Kidney epithelial cell (primary cell): ENCODE measurements around the gene DMRTB1. TPM values are rescaled to one million over a fixed set of nuclear protein-coding genes. Genes with fewer than 3 reads are reported as not detected.

Source experiments
- DNase-seq: peaks from one replicate; pipeline ENCODE4 v3.0.0-alpha.2; 2010; ENCODE audit warnings: low read depth
- H3K27me3 ChIP-seq: 2 replicates; pipeline ENCODE4 v1.6.0; 2011; ENCODE audit warnings: low read length; ENCODE audit not compliant: control insufficient read depth, insufficient read depth
- H3K36me3 ChIP-seq: 2 replicates; pipeline ENCODE4 v1.5.1; 2011; ENCODE audit warnings: low read length; ENCODE audit not compliant: control insufficient read depth, insufficient read depth
- H3K4me3 ChIP-seq: 2 replicates; pipeline ENCODE4 v1.5.1; 2011; ENCODE audit warnings: low read depth, mild to moderate bottlenecking, control low read depth, low read length
- total RNA-seq: library from RNA; depleted of rRNA; stranded (reverse); fragments of >200 nt; gene quantifications from 2 replicates; pipeline ENCODE4 v1.2.3, GENCODE V29; 2015
- TF ChIP-seq, protein P1 (sequence below): IDR thresholded peaks from 2 replicates; pipeline ENCODE4 v1.5.1; 2011; ENCODE audit warnings: mild to moderate bottlenecking, moderate library complexity, low read length, control low read depth, inconsistent platforms; ENCODE audit not compliant: insufficient read depth, poor library complexity, severe bottlenecking

DMRTB1 gene
- total RNA-seq, 1 donor from 2014 or later, result not detected

DNA sequence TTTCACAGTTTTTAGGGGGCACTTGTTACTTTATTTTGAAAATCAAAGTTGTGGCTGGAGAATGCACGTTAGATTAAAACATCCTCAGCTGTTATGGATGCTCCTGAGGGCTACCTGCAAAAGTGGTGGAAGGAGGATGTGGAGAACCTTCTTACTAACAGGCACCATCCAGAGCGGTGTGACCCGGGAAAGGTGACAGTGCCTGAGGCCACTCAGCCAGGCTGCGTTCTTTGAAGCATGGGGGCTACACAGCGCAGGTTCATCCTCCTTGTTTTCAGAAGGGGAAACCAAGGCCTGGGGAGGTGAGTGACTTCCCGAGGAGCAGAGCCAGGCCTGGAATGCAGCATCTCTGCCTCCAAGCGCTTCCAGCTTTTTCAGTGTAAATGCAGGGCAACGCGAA lies 24.0 kb downstream of the DMRTB1 start:
- TF ChIP-seq, protein P1, sequence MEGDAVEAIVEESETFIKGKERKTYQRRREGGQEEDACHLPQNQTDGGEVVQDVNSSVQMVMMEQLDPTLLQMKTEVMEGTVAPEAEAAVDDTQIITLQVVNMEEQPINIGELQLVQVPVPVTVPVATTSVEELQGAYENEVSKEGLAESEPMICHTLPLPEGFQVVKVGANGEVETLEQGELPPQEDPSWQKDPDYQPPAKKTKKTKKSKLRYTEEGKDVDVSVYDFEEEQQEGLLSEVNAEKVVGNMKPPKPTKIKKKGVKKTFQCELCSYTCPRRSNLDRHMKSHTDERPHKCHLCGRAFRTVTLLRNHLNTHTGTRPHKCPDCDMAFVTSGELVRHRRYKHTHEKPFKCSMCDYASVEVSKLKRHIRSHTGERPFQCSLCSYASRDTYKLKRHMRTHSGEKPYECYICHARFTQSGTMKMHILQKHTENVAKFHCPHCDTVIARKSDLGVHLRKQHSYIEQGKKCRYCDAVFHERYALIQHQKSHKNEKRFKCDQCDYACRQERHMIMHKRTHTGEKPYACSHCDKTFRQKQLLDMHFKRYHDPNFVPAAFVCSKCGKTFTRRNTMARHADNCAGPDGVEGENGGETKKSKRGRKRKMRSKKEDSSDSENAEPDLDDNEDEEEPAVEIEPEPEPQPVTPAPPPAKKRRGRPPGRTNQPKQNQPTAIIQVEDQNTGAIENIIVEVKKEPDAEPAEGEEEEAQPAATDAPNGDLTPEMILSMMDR, result no peak
- Histone ChIP-seq H3K27me3 (peaks cover 19% of the 10 kb centered on the region), H3K36me3 (no peaks in the 10 kb centered on the region), H3K4me3 (no peak overlapping the region)
- no peak for DNase-seq

DNA sequence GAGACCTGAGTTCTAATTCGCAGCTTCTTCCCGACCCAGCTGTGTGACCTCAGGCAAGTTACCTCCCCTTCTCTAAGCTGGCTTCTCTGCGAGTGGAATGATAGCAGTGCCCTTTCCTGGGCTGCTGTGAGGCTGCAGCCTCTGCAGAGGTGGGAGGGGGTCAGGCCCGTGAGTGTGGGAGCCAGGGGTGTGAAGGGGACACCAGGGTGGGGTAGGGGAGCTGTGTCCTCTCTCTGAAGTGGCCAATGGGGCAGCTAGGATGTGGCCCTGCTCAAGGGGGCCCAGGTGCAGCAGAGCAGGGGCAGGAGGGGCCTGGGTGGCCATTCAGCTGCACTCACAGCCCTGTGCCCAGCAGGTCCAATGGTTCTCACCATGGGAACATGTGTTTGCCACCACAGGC lies 24.5 kb downstream of the DMRTB1 start:
- Histone ChIP-seq H3K27me3 (peaks cover 16% of the 10 kb centered on the region), H3K4me3 (no peak overlapping the region), H3K36me3 (no peaks in the 10 kb centered on the region)
- DNase-seq, result no peak
- TF ChIP-seq, protein P1, result no peak

GRCh38 chr1:53484705-53485477 lies 25.7 kb downstream of the DMRTB1 start:
- Histone ChIP-seq H3K27me3 (peaks cover 16% of the 10 kb centered on the region), H3K4me3 (no peak overlapping the region), H3K36me3 (no peaks in the 10 kb centered on the region)
- TF ChIP-seq, protein P1, result no peak
- DNase-seq, result no peak

GRCh38 chr1:53485478-53486394 lies 26.5 kb downstream of the DMRTB1 start:
- DNase-seq, result peak; percentile 32
- TF ChIP-seq, protein P1, result peak; percentile 95
- H3K4me3 ChIP-seq, result no peak overlapping the region
- no peaks in the 10 kb centered on the region for H3K36me3 ChIP-seq
- peaks cover 17% of the 10 kb centered on the region for H3K27me3 ChIP-seq

- Histone ChIP-seq H3K4me3 (no peak overlapping the region), H3K27me3 (peaks cover 20% of the 10 kb centered on the region), H3K36me3 (no peaks in the 10 kb centered on the region)
- TF ChIP-seq, protein P1, result no peak
- no peak for DNase-seq
These were observed 27.3 kb downstream of the DMRTB1 start for GRCh38 chr1:53486395-53487026.
